B cell (primary cell): Measurements from ENCODE around the gene NKX1-1.

Experiments used
- EZH2 ChIP-seq: IDR thresholded peaks from 2 replicates; pipeline ENCODE4 v1.6.1; 2012; ENCODE audit warnings: borderline replicate concordance, low read depth, mild to moderate bottlenecking, moderate library complexity, low read length; ENCODE audit not compliant: insufficient read depth, poor library complexity, severe bottlenecking
- TF ChIP-seq, protein P1 (sequence below): fragments of 200-600 bp; IDR thresholded peaks from one replicate; pipeline ENCODE4 v1.8.0; 2022; ENCODE audit warnings: antibody characterized with exemption, mild to moderate bottlenecking

GRCh38 chr4:1393866-1394265 lies 12.4 kb downstream of the NKX1-1 start:
- TF ChIP-seq, protein P1, sequence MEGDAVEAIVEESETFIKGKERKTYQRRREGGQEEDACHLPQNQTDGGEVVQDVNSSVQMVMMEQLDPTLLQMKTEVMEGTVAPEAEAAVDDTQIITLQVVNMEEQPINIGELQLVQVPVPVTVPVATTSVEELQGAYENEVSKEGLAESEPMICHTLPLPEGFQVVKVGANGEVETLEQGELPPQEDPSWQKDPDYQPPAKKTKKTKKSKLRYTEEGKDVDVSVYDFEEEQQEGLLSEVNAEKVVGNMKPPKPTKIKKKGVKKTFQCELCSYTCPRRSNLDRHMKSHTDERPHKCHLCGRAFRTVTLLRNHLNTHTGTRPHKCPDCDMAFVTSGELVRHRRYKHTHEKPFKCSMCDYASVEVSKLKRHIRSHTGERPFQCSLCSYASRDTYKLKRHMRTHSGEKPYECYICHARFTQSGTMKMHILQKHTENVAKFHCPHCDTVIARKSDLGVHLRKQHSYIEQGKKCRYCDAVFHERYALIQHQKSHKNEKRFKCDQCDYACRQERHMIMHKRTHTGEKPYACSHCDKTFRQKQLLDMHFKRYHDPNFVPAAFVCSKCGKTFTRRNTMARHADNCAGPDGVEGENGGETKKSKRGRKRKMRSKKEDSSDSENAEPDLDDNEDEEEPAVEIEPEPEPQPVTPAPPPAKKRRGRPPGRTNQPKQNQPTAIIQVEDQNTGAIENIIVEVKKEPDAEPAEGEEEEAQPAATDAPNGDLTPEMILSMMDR, result no peak
- TF ChIP-seq EZH2, result no peak
